ENCODE results near the gene UBASH3B. TPM values are rescaled to one million over a fixed set of nuclear protein-coding genes. Genes with fewer than 3 reads are reported as not detected.
A peak's percentile ranks its signal among the peaks of the same experiment; 100 is the strongest.

Gene UBASH3B
- polyA plus RNA-seq, 4 donors = 0.89 to 2.1 (median 1.0) TPM

DNA sequence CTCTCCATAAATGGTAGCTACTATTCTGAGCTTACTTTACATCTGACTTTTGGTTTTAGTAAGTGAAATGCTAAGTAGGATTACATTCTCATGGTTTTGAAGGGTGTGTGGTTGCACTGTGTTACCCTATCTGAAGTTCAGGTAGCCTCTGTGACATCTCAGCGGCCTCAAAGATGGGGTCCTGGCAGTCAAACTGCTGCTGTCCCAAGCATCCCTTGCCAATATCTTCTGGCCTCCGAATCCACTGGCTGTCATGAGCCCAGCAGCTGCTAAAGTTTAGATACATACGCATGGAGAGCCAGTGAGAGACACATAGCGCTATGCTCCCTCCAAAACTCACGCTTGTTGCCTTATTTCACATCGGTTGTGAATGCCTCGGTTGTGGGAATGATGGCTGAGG, 34.9 kb downstream of the UBASH3B start:
- FAIRE-seq (no peak), DNase-seq (no peak)
- WGBS, 3 donors = 82 to 91% (median 87%) methylated on average over 7 of the region's 7 CpGs
- Histone ChIP-seq H3K36me3 (ENCODE audit: control insufficient read depth in 3 of 3, insufficient read depth in 2 of 3, low read depth in 1 of 3, low read length in 3 of 3) (no peaks in the 10 kb centered on the region), H3K9me3 (ENCODE audit: control insufficient read depth in 2 of 2, insufficient read depth in 1 of 2, low read depth in 1 of 2, low read length in 1 of 2) (no peaks in the 10 kb centered on the region), H3K27me3 (ENCODE audit: control insufficient read depth in 3 of 3, insufficient read depth in 3 of 3, low read length in 3 of 3) (no peaks in the 10 kb centered on the region), H3K4me3 (ENCODE audit: low read depth in 1 of 3, low read length in 3 of 3) (no peak overlapping the region), H3K27ac (ENCODE audit: low read depth in 1 of 3, low read length in 2 of 3) (peak overlapping the region in 2 of 3 donors; percentile 30 to 65), H3K4me1 (ENCODE audit: control insufficient read depth in 3 of 3, insufficient read depth in 2 of 3, low read depth in 1 of 3, low read length in 2 of 3) (peaks cover 0 to 3% (median 0%) of the 10 kb centered on the region in 3 donors)

DNA sequence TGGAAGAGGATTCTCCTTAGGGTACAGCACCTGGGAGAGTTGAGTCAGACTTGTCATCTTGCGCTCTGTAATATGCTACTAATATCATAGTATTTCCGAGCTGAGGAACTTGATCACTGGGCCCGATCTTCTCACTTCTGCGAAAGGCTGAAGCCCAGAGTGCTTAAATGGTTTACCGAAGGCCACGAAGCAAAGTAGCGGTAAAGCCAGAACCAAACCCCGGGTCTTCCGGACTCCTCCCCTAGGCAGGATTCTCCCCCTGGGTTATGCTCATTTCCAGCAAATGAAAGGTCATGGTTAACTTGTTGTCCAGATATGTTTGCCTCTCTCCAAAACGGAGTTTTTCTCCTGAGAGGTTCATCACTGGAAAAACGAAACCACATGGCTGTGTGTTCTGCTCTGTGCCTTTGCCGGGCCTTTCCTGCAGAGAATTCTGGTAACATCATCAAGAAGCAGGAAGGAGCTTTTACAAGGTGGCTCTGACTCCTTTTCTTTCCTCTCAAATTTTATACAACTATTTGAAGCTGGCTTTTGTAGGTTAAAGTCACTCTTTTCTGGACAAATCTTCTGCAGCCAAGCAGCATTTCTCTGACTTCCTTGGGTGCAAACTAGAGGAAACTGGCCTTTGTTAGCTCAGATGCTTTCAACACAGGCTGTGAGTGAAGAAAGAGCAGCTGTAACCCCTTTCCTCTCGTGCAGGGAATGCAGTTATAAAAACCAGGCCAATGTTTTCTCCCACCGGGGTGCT, 35.5 kb downstream of the UBASH3B start:
- no peak for FAIRE-seq
- no peaks in the 10 kb centered on the region for H3K36me3 ChIP-seq (ENCODE audit: control insufficient read depth in 3 of 3, insufficient read depth in 2 of 3, low read depth in 1 of 3, low read length in 3 of 3)
- H3K9me3 ChIP-seq (ENCODE audit: control insufficient read depth in 2 of 2, insufficient read depth in 1 of 2, low read depth in 1 of 2, low read length in 1 of 2) = no peaks in the 10 kb centered on the region
- peaks cover 0 to 3% (median 0%) of the 10 kb centered on the region in 3 donors for H3K4me1 ChIP-seq (ENCODE audit: control insufficient read depth in 3 of 3, insufficient read depth in 2 of 3, low read depth in 1 of 3, low read length in 2 of 3)
- H3K4me3 ChIP-seq (ENCODE audit: low read depth in 1 of 3, low read length in 3 of 3) = no peak overlapping the region
- DNase-seq = peak in 1 of 2 donors; percentile 16
- WGBS, 3 donors = 59 to 73% (median 69%) methylated on average over 14 of the region's 14 CpGs
- H3K27ac ChIP-seq (ENCODE audit: low read depth in 1 of 3, low read length in 2 of 3) = peak overlapping the region; percentile 30 to 65 (median 51)
- no peaks in the 10 kb centered on the region for H3K27me3 ChIP-seq (ENCODE audit: control insufficient read depth in 3 of 3, insufficient read depth in 3 of 3, low read length in 3 of 3)

DNA sequence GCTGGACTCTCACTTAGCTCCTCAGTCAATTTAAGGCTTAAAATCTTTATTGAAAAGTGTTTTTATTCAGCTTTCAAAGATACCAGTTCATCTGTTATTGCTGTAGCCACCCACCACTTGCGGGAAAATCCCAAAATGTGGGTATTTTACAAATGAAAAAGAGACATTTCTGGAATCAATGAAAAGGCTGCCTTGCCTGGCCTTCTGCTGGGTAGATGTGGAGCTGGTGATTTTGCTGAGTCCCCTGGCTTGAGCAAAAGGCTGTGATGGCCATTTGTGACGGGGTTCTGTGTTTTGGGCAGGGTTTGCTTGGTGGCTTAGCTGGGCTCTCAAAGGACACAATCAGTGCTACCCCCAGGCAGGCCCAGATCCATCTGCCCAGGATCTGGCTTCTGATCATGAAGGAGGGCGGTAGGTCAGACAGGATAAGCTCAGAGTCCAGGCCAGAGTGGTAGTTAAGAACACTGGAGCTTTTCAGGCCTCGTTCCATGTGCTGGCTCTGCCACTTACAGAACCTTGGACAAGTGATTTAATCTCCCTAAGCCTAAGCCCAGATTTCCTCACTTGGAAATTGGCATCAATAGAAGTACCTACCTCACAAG, 36.1 kb downstream of the UBASH3B start:
- Histone ChIP-seq H3K4me1 (ENCODE audit: control insufficient read depth in 3 of 3, insufficient read depth in 2 of 3, low read depth in 1 of 3, low read length in 2 of 3) (peaks cover 0 to 3% (median 0%) of the 10 kb centered on the region in 3 donors), H3K9me3 (ENCODE audit: control insufficient read depth in 2 of 2, insufficient read depth in 1 of 2, low read depth in 1 of 2, low read length in 1 of 2) (no peaks in the 10 kb centered on the region), H3K36me3 (ENCODE audit: control insufficient read depth in 3 of 3, insufficient read depth in 2 of 3, low read depth in 1 of 3, low read length in 3 of 3) (no peaks in the 10 kb centered on the region), H3K4me3 (ENCODE audit: low read depth in 1 of 3, low read length in 3 of 3) (no peak overlapping the region), H3K27me3 (ENCODE audit: control insufficient read depth in 3 of 3, insufficient read depth in 3 of 3, low read length in 3 of 3) (no peaks in the 10 kb centered on the region), H3K27ac (ENCODE audit: low read depth in 1 of 3, low read length in 2 of 3) (peak overlapping the region; percentile 5 to 65 (median 51))
- WGBS, 3 donors = 72 to 78% (median 72%) methylated on average over 4 of the region's 4 CpGs
- DNase-seq = no peak
- FAIRE-seq = no peak

DNA sequence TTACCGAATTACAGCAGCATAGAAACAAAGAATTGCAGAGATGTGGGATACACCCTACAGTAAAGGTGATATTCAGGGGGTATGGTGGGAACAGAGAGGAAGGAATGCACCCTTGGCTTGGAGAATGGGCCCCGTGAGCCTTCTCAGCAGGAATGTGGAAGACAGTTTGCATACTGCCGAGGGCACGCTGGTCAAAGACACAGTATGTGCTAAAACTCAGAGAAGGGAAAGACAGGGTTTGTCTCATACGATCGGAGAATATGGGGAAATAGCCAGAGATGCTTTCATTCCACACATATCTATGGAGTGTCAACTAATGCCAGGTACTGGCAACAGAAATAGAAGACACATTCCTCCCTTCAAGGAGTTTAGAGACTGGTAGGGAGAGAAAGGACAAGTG, 36.9 kb downstream of the UBASH3B start:
- Histone ChIP-seq H3K4me3 (ENCODE audit: low read depth in 1 of 3, low read length in 3 of 3) (no peak overlapping the region), H3K27ac (ENCODE audit: low read depth in 1 of 3, low read length in 2 of 3) (no peak overlapping the region), H3K4me1 (ENCODE audit: control insufficient read depth in 3 of 3, insufficient read depth in 2 of 3, low read depth in 1 of 3, low read length in 2 of 3) (peaks cover 0 to 3% (median 0%) of the 10 kb centered on the region in 3 donors), H3K36me3 (ENCODE audit: control insufficient read depth in 3 of 3, insufficient read depth in 2 of 3, low read depth in 1 of 3, low read length in 3 of 3) (no peaks in the 10 kb centered on the region), H3K9me3 (ENCODE audit: control insufficient read depth in 2 of 2, insufficient read depth in 1 of 2, low read depth in 1 of 2, low read length in 1 of 2) (no peaks in the 10 kb centered on the region), H3K27me3 (ENCODE audit: control insufficient read depth in 3 of 3, insufficient read depth in 3 of 3, low read length in 3 of 3) (no peaks in the 10 kb centered on the region)
- no peak for FAIRE-seq
- WGBS, 3 donors = 83 to 90% (median 84%) methylated on average over 6 of the region's 6 CpGs
- DNase-seq = no peak

DNA sequence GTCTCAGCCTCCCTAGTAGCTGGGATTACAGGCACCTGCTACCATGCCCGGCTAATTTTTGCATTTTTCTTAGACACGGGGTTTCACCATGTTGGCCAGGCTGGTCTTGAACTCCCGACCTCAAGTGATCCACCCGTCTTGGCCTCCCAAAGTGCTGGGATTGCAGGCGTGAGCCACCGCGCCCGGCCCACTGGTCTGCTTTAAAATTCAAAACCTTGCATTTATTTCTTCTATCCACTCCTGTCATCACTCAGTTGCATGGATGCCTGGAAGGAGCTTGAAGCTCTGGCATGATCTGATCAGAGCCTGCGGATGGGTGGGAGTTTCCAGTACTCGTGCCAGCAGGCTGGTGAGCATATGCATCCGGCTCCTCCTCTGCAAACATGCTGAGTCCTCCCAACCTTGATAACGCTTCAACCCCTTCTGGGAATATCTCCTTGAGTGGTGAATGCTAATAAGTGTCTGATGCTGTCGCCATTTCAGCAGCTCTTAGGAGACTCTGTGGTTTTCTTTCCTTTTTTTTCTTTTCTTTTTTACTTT, 39.6 kb downstream of the UBASH3B start:
- H3K36me3 ChIP-seq (ENCODE audit: control insufficient read depth in 3 of 3, insufficient read depth in 2 of 3, low read depth in 1 of 3, low read length in 3 of 3) = no peaks in the 10 kb centered on the region
- H3K27me3 ChIP-seq (ENCODE audit: control insufficient read depth in 3 of 3, insufficient read depth in 3 of 3, low read length in 3 of 3) = no peaks in the 10 kb centered on the region
- no peak overlapping the region for H3K4me3 ChIP-seq (ENCODE audit: low read depth in 1 of 3, low read length in 3 of 3)
- H3K9me3 ChIP-seq (ENCODE audit: control insufficient read depth in 2 of 2, insufficient read depth in 1 of 2, low read depth in 1 of 2, low read length in 1 of 2) = no peaks in the 10 kb centered on the region
- DNase-seq (no peak), FAIRE-seq (no peak)
- WGBS, 3 donors = 90% methylated on average over 13 of the region's 13 CpGs
- H3K27ac ChIP-seq (ENCODE audit: low read depth in 1 of 3, low read length in 2 of 3) = no peak overlapping the region
- H3K4me1 ChIP-seq (ENCODE audit: control insufficient read depth in 3 of 3, insufficient read depth in 2 of 3, low read depth in 1 of 3, low read length in 2 of 3) = peaks cover 0 to 3% (median 0%) of the 10 kb centered on the region in 3 donors

- Histone ChIP-seq H3K27ac (ENCODE audit: low read depth in 1 of 3, low read length in 2 of 3) (peak overlapping the region in 1 of 3 donors; percentile 84), H3K4me1 (ENCODE audit: control insufficient read depth in 3 of 3, insufficient read depth in 2 of 3, low read depth in 1 of 3, low read length in 2 of 3) (peaks cover 0 to 3% (median 0%) of the 10 kb centered on the region in 3 donors), H3K9me3 (ENCODE audit: control insufficient read depth in 2 of 2, insufficient read depth in 1 of 2, low read depth in 1 of 2, low read length in 1 of 2) (no peaks in the 10 kb centered on the region), H3K36me3 (ENCODE audit: control insufficient read depth in 3 of 3, insufficient read depth in 2 of 3, low read depth in 1 of 3, low read length in 3 of 3) (no peaks in the 10 kb centered on the region), H3K4me3 (ENCODE audit: low read depth in 1 of 3, low read length in 3 of 3) (no peak overlapping the region), H3K27me3 (ENCODE audit: control insufficient read depth in 3 of 3, insufficient read depth in 3 of 3, low read length in 3 of 3) (no peaks in the 10 kb centered on the region)
- DNase-seq = peak in 1 of 2 donors; percentile 34
- no peak for FAIRE-seq
- WGBS, 3 donors = 45 to 58% (median 56%) methylated on average over 11 of the region's 11 CpGs
These were observed 41.1 kb downstream of the UBASH3B start for GRCh38 chr11:122696662-122697061.

DNA sequence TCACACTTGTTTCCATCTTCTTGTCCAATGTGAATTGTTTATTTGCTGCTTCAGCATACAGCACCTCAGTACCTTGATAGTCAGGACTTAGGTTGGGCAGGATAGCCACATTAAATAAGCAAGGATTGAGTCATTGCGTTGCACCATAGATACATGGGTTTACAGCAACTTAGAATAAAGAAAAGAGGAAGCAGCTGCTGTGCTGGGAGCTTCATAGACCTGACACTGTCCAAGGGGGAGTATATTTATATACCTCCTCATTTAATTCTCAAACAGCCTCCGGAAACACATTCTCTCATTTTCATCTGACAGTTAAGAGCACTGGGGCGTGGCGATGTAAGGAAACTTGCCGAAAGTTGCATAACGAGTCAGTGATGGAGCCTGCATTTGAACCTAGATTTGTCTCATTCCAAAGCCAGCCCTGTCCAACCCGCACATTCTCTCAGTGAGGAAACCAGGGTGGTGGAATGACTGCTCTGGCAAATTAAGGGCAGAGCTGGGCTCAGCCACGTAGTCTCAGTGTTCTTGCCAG, 42.2 kb downstream of the UBASH3B start:
- 69 to 76% (median 73%) methylated on average over 8 of the region's 8 CpGs for WGBS, 3 donors
- H3K27ac ChIP-seq (ENCODE audit: low read depth in 1 of 3, low read length in 2 of 3) = peak overlapping the region in 2 of 3 donors; percentile 5 to 84

DNA sequence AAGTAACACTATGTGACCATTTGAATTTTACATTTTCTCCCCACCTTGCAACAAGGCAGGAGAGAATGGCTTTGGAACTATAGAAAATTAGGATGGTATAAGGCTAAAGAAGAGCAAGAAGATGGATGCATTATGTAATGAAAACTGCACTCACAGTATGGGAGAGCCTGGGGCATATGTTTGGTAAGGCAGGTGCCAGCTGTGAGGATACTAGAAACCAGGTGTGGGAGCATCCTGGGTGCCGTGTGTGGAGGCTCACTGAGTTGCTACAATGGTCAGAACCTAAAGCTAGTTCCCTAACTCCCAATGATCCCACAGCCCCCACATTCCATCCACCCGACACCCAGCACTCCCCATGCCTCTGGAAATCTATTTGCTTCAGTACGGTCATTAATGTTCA, 42.9 kb downstream of the UBASH3B start:
- Histone ChIP-seq H3K4me3 (ENCODE audit: low read depth in 1 of 3, low read length in 3 of 3) (no peak overlapping the region), H3K27me3 (ENCODE audit: control insufficient read depth in 3 of 3, insufficient read depth in 3 of 3, low read length in 3 of 3) (no peaks in the 10 kb centered on the region), H3K36me3 (ENCODE audit: control insufficient read depth in 3 of 3, insufficient read depth in 2 of 3, low read depth in 1 of 3, low read length in 3 of 3) (no peaks in the 10 kb centered on the region), H3K4me1 (ENCODE audit: control insufficient read depth in 3 of 3, insufficient read depth in 2 of 3, low read depth in 1 of 3, low read length in 2 of 3) (no peaks in the 10 kb centered on the region), H3K9me3 (ENCODE audit: control insufficient read depth in 2 of 2, insufficient read depth in 1 of 2, low read depth in 1 of 2, low read length in 1 of 2) (no peaks in the 10 kb centered on the region), H3K27ac (ENCODE audit: low read depth in 1 of 3, low read length in 2 of 3) (peak overlapping the region in 1 of 3 donors; percentile 11)
- FAIRE-seq = no peak
- DNase-seq = no peak
- WGBS, 3 donors = 68 to 86% (median 75%) methylated on average over 3 of the region's 3 CpGs

More for the DNA sequence above, 42.2 kb downstream of the UBASH3B start:
- H3K27me3 ChIP-seq (ENCODE audit: control insufficient read depth in 3 of 3, insufficient read depth in 3 of 3, low read length in 3 of 3) = no peaks in the 10 kb centered on the region
- no peaks in the 10 kb centered on the region for H3K9me3 ChIP-seq (ENCODE audit: control insufficient read depth in 2 of 2, insufficient read depth in 1 of 2, low read depth in 1 of 2, low read length in 1 of 2)
- DNase-seq (peak in 1 of 2 donors; percentile 11), FAIRE-seq (no peak)
- no peaks in the 10 kb centered on the region for H3K36me3 ChIP-seq (ENCODE audit: control insufficient read depth in 3 of 3, insufficient read depth in 2 of 3, low read depth in 1 of 3, low read length in 3 of 3)
- H3K4me1 ChIP-seq (ENCODE audit: control insufficient read depth in 3 of 3, insufficient read depth in 2 of 3, low read depth in 1 of 3, low read length in 2 of 3) = no peaks in the 10 kb centered on the region
- no peak overlapping the region for H3K4me3 ChIP-seq (ENCODE audit: low read depth in 1 of 3, low read length in 3 of 3)
